ENCODE data around the gene LEMD2. TPM values are rescaled to one million over a fixed set of nuclear protein-coding genes. Genes with fewer than 3 reads are reported as not detected.
A peak's percentile ranks its signal among the peaks of the same experiment; 100 is the strongest.

The LEMD2 gene
- total RNA-seq, 1 experiment from 2014 or later, result 54.6 TPM

GRCh38 chr6:33822575-33823395 is 33.9 kb upstream of the LEMD2 start:
- in situ Hi-C loops (cut with HindIII; ENCODE audit: low pct_unique_long_range_greater_than_20kb, low sequenced_read_pairs), result no loop called here
- peak; percentile 68 for DNase-seq (ENCODE audit: low read depth, low spot score)

DNA sequence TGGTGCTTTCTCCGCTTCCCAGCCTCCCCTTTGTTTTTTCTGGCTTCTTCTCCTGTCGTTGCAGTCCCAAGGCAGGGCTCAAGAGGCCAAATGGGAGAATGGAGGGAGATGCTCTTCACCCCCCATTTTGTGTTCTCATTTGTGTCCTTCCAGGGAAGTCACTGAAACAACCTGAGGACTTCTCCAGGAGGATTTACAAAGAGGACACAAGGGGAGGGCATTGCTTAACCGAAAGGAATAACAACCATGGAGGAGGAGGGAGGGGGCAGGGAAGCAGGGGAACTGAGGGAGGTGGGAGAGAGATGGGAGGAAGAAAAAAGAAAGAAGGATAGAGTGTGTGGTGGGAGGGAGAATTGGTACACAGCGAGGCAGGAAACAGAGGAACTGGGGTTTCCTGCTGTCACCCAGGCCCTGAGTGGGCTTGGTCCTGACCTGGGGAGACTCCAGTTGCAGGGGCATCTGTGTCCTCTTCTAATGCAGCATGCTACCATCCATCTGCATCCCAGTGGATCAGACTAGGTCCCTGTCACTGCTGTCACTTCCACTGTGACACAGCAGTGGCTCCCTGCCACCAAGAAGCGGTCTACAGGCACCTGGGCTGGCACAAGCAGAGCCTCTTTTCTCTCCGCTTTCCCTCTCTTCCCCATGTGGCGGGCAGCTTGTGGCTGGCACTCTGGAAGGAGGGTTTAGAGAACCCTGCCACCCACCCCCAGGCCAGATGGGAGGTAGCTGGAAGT is 32.0 kb upstream of the LEMD2 start:
- DNase-seq (ENCODE audit: low read depth, low spot score), result no peak
- in situ Hi-C loops (cut with HindIII; ENCODE audit: low pct_unique_long_range_greater_than_20kb, low sequenced_read_pairs), result no loop called here

DNA sequence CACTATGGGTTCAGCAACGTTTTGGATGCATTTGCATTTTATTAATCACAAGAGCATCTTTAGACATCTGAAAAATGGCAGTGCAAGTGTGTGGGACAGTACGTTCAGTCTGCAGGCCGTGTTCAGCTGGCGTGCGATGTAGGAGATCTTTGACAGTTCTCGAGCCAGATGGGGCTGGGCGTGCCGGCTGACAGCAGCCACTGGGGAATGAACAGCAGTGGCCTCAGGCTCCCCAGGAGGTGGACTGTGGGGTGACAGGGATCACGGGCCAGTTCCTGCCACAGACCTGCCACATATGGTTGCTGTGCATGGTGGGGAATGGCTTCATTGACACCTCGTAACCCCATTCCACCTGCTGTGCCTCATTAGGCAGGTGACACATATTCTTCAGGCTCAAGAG is 31.3 kb upstream of the LEMD2 start:
- DNase-seq (ENCODE audit: low read depth, low spot score), result no peak
- in situ Hi-C loops (cut with HindIII; ENCODE audit: low pct_unique_long_range_greater_than_20kb, low sequenced_read_pairs), result no loop called here

- in situ Hi-C loops (cut with HindIII; ENCODE audit: low pct_unique_long_range_greater_than_20kb, low sequenced_read_pairs), result no loop called here
- DNase-seq (ENCODE audit: low read depth, low spot score), result no peak
These were observed 30.1 kb upstream of the LEMD2 start for GRCh38 chr6:33819021-33819420.

- DNase-seq (ENCODE audit: low read depth, low spot score), result no peak
- in situ Hi-C loops (cut with HindIII; ENCODE audit: low pct_unique_long_range_greater_than_20kb, low sequenced_read_pairs), result no loop called here
These were observed 29.4 kb upstream of the LEMD2 start for GRCh38 chr6:33818293-33818692.

GRCh38 chr6:33817489-33817888 is 28.6 kb upstream of the LEMD2 start:
- in situ Hi-C loops (cut with HindIII; ENCODE audit: low pct_unique_long_range_greater_than_20kb, low sequenced_read_pairs), result no loop called here
- DNase-seq (ENCODE audit: low read depth, low spot score), result no peak

DNA sequence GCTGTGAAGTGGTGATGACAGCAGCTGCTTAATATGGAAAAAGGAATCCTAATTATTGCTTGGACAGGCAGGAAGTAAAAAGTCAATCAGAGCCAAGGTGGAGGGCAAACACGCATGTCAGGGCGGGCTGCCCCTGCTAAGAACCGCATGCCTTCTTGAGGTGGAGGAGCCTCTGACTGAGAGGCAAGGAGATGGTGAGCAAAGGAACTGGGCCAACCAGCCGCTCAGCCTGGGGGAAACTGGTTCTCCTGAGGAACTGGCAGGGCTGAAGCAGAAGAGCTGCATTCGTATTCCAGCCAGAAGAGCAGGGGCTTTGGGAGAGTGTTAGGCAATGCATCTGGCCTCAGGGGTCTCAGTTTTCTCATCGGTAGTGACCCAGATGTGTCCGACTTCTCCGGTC is 28.0 kb upstream of the LEMD2 start:
- no peak for DNase-seq (ENCODE audit: low read depth, low spot score)
- in situ Hi-C loops (cut with HindIII; ENCODE audit: low pct_unique_long_range_greater_than_20kb, low sequenced_read_pairs), result no loop called here

- DNase-seq (ENCODE audit: low read depth, low spot score), result peak; percentile 70
- in situ Hi-C loops (cut with HindIII; ENCODE audit: low pct_unique_long_range_greater_than_20kb, low sequenced_read_pairs), result no loop called here
These were observed 26.9 kb upstream of the LEMD2 start for GRCh38 chr6:33815854-33816253.

DNA sequence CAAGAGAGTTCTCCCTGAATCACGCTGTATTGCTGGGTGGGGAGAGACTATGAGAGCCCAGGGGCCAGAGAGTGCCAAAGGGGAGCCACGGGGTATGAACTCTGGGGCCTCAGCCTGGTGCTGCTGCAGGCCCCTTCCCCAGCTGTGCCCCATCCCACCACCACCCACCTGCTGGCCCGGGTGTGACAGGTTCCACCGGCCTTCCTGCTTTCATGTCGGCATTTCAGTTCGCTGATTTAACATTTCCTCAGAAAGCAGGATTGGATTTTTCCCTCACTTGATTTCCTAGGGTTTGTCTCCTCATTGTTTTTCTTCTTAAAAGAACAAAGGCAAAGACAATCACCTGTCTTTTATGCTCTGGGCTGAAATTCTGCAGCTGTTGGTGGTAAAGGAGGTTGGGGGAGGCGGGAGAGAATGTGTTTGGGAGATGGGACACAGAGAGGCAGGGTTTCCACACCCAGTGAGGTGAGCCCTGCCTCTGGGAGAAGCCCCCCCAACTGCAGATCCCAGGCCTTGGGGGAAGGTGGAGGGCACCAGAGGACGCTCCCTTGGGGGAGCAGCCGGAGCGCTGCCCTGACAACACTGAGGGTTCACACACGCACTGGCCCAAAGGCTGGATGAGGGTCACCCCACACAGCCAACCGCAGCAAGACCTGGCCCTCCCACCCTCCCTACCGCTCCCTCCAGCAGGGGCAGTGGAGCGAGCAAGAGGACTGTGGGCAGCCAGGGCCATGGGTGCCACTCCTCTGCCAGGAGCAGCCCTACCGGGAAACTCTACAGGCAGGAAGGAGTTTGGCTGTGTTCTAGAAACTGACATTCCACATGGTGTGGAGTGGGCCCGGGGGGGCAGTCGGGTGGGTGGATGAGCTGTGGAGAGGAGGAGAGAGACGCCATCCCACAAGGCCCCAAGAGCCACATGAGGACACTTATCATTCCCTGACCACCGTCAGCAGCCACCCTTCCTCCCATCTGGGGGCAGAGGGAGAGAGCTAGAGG is 25.4 kb upstream of the LEMD2 start:
- no peak for DNase-seq (ENCODE audit: low read depth, low spot score)
- in situ Hi-C loops (cut with HindIII; ENCODE audit: low pct_unique_long_range_greater_than_20kb, low sequenced_read_pairs), result no loop called here

DNA sequence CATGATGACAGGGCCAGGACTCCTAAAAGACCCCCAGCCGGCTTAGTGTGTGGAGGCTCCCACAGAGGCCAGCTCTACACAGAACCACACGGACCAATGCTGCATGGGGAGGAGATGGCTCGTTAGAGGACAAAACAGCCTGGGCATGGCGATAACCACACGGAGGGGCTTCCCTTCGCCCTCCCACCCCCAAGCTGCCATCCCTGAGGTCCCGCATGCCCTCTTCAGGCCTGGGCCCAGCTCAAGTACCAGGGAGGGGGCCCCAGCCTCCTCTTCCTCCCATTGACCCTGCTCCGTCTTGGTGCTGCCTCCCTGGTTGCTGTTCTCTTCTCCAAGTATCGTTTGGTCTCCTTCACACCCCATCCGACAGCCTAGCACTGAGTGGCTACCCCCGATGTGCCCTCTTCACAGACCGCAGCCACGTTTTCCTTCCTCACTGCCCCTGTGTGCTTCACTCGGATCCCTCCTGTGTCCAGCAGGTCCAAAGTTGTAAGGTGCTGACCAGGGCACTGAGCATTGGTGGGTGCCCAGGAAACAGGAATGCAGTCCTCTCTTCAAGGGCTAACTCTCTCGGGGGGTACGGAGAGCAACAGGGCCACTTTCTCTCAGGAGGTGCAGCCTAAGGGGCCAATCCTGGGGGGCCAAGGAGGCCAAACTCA is 24.4 kb upstream of the LEMD2 start:
- DNase-seq (ENCODE audit: low read depth, low spot score), result no peak
- in situ Hi-C loops (cut with HindIII; ENCODE audit: low pct_unique_long_range_greater_than_20kb, low sequenced_read_pairs), result no loop called here

GRCh38 chr6:33812669-33813068 is 23.7 kb upstream of the LEMD2 start:
- in situ Hi-C loops (cut with HindIII; ENCODE audit: low pct_unique_long_range_greater_than_20kb, low sequenced_read_pairs), result no loop called here
- peak; percentile 34 for DNase-seq (ENCODE audit: low read depth, low spot score)

GRCh38 chr6:33809594-33809993 is 20.7 kb upstream of the LEMD2 start:
- in situ Hi-C loops (cut with HindIII; ENCODE audit: low pct_unique_long_range_greater_than_20kb, low sequenced_read_pairs), result no loop called here
- DNase-seq (ENCODE audit: low read depth, low spot score), result no peak

DNA sequence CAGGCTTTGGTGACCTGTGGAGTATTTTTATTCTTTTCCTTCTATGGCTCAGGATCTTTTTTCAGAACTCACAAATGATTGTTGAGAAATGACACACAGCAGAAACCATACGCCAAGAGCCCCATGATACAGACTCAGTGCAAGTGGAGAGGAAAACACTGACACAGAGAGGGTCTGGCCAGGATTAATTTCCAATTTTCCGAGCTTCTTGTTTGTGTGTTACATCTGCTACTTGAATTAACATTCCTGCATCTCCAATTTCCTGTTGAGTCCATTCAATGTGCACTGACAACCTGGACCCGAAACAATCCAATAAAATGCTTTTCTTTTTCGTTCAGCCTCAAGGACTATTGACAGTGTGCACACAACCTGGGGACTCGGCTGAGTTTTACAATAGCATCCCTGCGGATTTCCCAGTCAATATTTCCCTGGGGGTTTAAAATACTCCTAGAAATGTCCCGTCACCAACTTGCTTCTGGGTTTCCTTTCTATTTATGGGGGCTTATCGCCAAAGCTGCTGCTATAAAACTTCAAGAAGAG is 19.8 kb upstream of the LEMD2 start:
- no peak for DNase-seq (ENCODE audit: low read depth, low spot score)
- in situ Hi-C loops (cut with HindIII; ENCODE audit: low pct_unique_long_range_greater_than_20kb, low sequenced_read_pairs), result no loop called here

- DNase-seq (ENCODE audit: low read depth, low spot score), result no peak
- in situ Hi-C loops (cut with HindIII; ENCODE audit: low pct_unique_long_range_greater_than_20kb, low sequenced_read_pairs), result no loop called here
These were observed 18.7 kb upstream of the LEMD2 start for GRCh38 chr6:33807606-33808005.

DNA sequence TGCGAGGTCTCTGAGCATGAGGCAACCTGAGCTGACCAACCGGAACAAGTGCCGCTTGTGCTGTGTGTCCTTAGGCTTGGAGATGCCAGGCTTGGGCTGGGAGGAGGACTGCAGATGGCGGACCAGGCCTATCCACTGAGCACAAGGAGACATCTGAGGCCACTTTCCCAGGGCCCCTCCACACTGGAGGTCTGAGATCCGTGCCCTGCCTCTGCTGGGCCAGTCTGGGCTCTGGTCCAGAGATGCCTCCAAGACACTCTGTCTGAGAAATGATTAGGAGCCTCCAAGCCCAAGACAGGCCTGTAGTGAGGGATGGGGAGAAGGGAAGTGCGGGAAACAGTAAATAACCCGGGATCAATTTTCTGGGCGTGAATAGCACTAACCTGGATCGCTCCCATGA is 17.9 kb upstream of the LEMD2 start:
- no peak for DNase-seq (ENCODE audit: low read depth, low spot score)

GRCh38 chr6:33803571-33804053 is 14.7 kb upstream of the LEMD2 start, which contains the start of gene MLN:
Gene MLN, minus strand, starts transcription at chr6:33804003. Its CDS starts 2,840 bp downstream, at chr6:33801163.
- in situ Hi-C loops (cut with HindIII; ENCODE audit: low pct_unique_long_range_greater_than_20kb, low sequenced_read_pairs), result no loop called here
- no peak for DNase-seq (ENCODE audit: low read depth, low spot score)

More for the DNA sequence above, 17.9 kb upstream of the LEMD2 start:
- in situ Hi-C loops (cut with HindIII; ENCODE audit: low pct_unique_long_range_greater_than_20kb, low sequenced_read_pairs), result no loop called here

Measured in SK-MEL-5 (cell line).